NCI-H128 (cell line): ENCODE results near the gene SPTBN2.

Experiments
- DNase-seq: peaks from one replicate; lab custom pipeline; 2025; ENCODE audit not compliant: unreplicated experiment; lab: John Stamatoyannopoulos, UW

The SPTBN2 gene

GRCh38 chr11:66728693-66729385 is at the start of gene SPTBN2:
Gene SPTBN2 (minus strand): TSS chr11:66729216. CDS start chr11:66721240, 7,976 bp downstream.
- peak; percentile 13 for DNase-seq

GRCh38 chr11:66768818-66769217 is 39.8 kb upstream of the SPTBN2 start:
- no peak for DNase-seq

GRCh38 chr11:66768088-66768521 is 39.1 kb upstream of the SPTBN2 start:
- DNase-seq = no peak

GRCh38 chr11:66767666-66768065 is 38.6 kb upstream of the SPTBN2 start:
- DNase-seq = no peak

GRCh38 chr11:66766681-66767080 is 37.7 kb upstream of the SPTBN2 start:
- DNase-seq = no peak

GRCh38 chr11:66762088-66762487 is 33.1 kb upstream of the SPTBN2 start:
- DNase-seq = no peak

GRCh38 chr11:66752148-66752547 is 23.1 kb upstream of the SPTBN2 start:
- no peak for DNase-seq

- DNase-seq = peak; percentile 19
Observed at GRCh38 chr11:66749091-66749490, 20.1 kb upstream of the SPTBN2 start.

- DNase-seq = no peak
Observed at GRCh38 chr11:66747480-66747879, 18.5 kb upstream of the SPTBN2 start.

GRCh38 chr11:66745356-66746235 is 16.6 kb upstream of the SPTBN2 start:
- peak; percentile 25 for DNase-seq

- peak; percentile 90 for DNase-seq
Observed at GRCh38 chr11:66744485-66745355, 15.7 kb upstream of the SPTBN2 start.

- DNase-seq = no peak
Observed at GRCh38 chr11:66743271-66743968, 14.4 kb upstream of the SPTBN2 start.

- no peak for DNase-seq
Observed at GRCh38 chr11:66741153-66741552, 12.1 kb upstream of the SPTBN2 start.

- DNase-seq = no peak
Observed at GRCh38 chr11:66739983-66740382, 11.0 kb upstream of the SPTBN2 start.

- no peak for DNase-seq
Observed at GRCh38 chr11:66734215-66734614, 5.2 kb upstream of the SPTBN2 start.

- DNase-seq = no peak
Observed at GRCh38 chr11:66729447-66729846, 431 bp upstream of the SPTBN2 start.

- DNase-seq = no peak
Observed at GRCh38 chr11:66728038-66728692, 851 bp downstream of the SPTBN2 start.

- DNase-seq = no peak
Observed at GRCh38 chr11:66727282-66728037, 1.6 kb downstream of the SPTBN2 start.

GRCh38 chr11:66725647-66726046 is 3.4 kb downstream of the SPTBN2 start:
- DNase-seq = no peak
